Measurements from ENCODE around the gene ZNF672.
"Not testable (repeated sequence)": the region's sequence is repeated elsewhere in the genome, so short reads cannot be mapped to it uniquely, and the experiment has no call there.

DNA sequence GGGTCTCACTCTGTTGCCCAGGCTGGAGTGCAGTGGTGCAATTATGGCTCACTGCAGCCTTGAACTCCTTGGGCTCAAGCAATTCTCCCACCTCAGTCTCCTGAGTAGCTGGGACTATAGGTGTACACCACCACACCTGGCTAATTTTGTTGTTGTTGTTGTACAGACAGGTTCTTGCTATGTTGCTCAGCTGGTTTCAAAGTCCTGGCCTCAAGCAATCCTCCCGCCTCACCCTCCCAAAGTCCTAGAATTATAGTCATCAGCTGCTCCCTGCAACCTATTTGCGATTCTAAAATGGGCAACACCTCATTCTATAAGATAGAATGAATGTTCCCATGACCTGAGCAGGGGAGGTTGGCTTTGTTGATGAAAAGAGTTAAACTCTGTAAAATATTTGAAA lies 48.7 kb upstream of the ZNF672 start:
- TF ChIP-seq POLR2AphosphoS5, POLR2A (IDR thresholded peaks at IDR 0.05; ENCODE audit: low read depth, low read length): not testable (repeated sequence)

Measured in GM12892 (cell line).